D721Med (cell line): ENCODE measurements around the gene GLYATL3.

Experiments used
- DNase-seq: peaks from one replicate; pipeline ENCODE4 v3.0.0; 2011; ENCODE audit warnings: low spot score; ENCODE audit not compliant: insufficient read length
- FAIRE-seq: peaks from 2 replicates; lab custom pipeline; 2011; peaks lifted over from hg19 to GRCh38; lab: Jason Lieb, UNC
- CTCF ChIP-seq: IDR thresholded peaks from 2 replicates; pipeline ENCODE4 v1.5.1; 2012; ENCODE audit warnings: mild to moderate bottlenecking, control low read depth; ENCODE audit not compliant: insufficient read depth; ENCODE audit errors: missing control alignments

GLYATL3 gene

GRCh38 chr6:49535795-49536194 lies 36.1 kb downstream of the GLYATL3 start:
- FAIRE-seq (no peak), DNase-seq (no peak)
- TF ChIP-seq CTCF: no peak

DNA sequence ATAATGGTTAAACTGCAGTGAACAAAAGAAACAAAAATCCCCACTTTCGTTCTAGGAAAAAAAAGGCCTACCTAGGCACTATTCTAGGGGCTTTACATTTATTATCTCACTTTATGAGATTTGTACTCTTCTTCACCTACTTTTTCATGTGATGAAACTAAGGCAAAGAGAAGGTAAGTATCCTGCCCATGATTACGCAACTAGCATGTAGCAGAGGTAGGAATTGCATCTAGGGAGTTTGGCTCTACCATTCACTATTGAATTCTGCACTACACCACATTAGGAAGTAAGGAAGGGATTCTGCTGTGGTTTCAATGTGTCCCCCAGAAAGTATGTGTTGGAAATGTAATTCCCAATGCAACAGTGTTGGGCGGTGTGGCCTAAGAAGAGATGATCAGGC lies 39.4 kb downstream of the GLYATL3 start:
- TF ChIP-seq CTCF: no peak
- FAIRE-seq (no peak), DNase-seq (no peak)

DNA sequence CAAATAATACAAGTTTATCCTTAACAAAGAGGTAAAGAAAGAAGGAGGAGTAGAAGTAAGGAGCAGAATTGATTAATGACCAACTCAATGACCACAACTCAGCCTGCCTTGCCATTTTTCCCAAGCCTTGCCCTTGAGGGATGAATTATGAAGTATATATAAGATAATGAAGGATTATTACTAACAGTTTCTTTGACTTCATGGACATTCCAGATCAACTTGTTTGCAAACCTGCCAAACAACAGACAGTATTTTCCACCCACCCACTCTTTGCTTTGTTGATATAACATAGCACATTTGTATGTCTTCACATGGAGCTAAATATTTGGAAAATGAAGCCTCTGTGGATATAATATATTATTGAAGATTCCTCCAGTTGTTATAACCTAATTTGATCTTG lies 40.9 kb downstream of the GLYATL3 start:
- TF ChIP-seq CTCF: no peak
- no peak for FAIRE-seq
- DNase-seq: no peak

DNA sequence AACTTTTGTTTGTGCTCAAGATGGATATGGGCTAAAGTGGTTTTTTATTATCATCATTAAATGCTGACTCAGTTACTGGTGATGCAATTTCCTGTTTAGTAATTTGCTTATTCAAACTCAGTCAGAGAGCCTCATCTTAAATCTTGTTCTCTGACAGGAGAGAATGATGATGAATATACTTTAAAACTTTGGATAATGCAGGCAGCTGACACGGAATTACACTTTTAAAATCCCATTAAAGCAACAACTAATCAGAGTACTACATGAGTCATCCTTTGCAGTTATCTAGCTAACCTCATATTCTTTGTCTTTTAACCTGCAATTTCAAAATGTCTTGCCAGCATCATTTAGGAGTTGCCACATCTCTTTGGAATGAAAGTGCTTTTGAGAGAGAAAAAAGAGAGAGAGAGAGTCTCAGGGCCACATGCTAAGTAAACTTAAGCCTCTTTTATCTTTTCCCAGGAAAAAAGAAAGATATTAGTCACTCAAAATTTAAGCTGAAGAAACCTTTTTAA lies 41.5 kb downstream of the GLYATL3 start:
- no peak for DNase-seq
- no peak for TF ChIP-seq CTCF
- no peak for FAIRE-seq

- no peak for TF ChIP-seq CTCF
- no peak for FAIRE-seq
- DNase-seq: no peak
Observed at GRCh38 chr6:49541936-49542335, 42.2 kb downstream of the GLYATL3 start.

GRCh38 chr6:49543087-49543858 lies 43.5 kb downstream of the GLYATL3 start:
- FAIRE-seq (no peak), DNase-seq (no peak)
- TF ChIP-seq CTCF: no peak

DNA sequence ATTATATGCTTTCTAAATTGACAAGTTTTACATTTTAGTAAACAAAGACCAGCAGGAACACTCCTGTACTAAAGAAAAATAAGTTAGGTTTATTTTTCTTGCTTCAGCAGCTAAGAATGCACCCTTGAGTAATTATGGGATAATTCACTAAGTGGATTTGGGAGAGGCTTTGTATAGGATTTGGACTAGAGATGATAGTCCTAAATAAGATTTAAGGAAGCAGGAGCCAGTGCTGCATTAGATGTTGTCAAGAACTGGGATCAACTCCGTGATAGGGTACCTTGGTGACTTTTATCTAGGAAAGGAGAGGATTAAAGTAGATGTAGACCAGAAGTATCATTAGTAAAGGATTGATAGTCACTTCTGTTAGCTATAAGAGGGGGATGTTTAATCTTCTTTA lies 46.6 kb downstream of the GLYATL3 start:
- DNase-seq: peak; percentile 48
- TF ChIP-seq CTCF: no peak
- peak; percentile 96 for FAIRE-seq
